ENCODE results near the gene PTPN2. TPM values are rescaled to one million over a fixed set of nuclear protein-coding genes. Genes with fewer than 3 reads are reported as not detected.
A peak's percentile ranks its signal among the peaks of the same experiment; 100 is the strongest.

Gene PTPN2
- total and polyA plus RNA-seq, 2 donors (not counting 1 experiment from before 2014, with no cell fraction given), result 41.2 to 75.5 TPM

DNA sequence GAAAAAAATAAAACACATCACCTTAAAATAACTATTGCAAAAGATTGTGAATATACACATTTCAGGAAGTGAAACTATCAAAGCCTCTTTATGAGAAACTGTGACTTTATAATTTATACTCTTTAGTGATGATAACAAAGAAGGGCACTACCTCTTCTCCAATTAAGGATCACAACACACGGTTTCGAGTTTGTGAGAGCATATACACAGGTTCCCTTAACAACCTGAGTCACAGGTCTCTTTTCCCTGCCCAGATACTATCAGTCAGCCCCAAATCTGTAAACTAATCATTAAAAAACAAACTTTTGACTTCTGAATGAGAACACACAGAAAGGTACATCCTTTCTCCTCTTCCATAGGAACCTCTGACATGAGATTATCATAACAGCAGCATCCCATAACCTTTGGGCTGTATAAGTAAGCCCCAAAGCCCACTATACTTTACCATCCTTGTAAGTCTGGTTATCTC lies 44.9 kb downstream of the PTPN2 start:
- H2AFZ ChIP-seq (ENCODE audit: insufficient read depth, low read depth, low read length, poor library complexity, severe bottlenecking), result no peak overlapping the region
- 0% methylated on average over 2 of the region's 2 CpGs for WGBS (ENCODE audit: insufficient coverage)
- H3K27me3 Mint-ChIP-seq, result no peaks in the 10 kb centered on the region
- TF ChIP-seq EZH2 (IDR thresholded peaks at IDR 0.05; ENCODE audit: borderline replicate concordance, insufficient read depth, low read depth, low read length, poor library complexity, severe bottlenecking), result no peak
- TF ChIP-seq, protein P1, sequence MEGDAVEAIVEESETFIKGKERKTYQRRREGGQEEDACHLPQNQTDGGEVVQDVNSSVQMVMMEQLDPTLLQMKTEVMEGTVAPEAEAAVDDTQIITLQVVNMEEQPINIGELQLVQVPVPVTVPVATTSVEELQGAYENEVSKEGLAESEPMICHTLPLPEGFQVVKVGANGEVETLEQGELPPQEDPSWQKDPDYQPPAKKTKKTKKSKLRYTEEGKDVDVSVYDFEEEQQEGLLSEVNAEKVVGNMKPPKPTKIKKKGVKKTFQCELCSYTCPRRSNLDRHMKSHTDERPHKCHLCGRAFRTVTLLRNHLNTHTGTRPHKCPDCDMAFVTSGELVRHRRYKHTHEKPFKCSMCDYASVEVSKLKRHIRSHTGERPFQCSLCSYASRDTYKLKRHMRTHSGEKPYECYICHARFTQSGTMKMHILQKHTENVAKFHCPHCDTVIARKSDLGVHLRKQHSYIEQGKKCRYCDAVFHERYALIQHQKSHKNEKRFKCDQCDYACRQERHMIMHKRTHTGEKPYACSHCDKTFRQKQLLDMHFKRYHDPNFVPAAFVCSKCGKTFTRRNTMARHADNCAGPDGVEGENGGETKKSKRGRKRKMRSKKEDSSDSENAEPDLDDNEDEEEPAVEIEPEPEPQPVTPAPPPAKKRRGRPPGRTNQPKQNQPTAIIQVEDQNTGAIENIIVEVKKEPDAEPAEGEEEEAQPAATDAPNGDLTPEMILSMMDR (IDR thresholded peaks at IDR 0.05), result no peak
- H3K9me3 ChIP-seq (ENCODE audit: control extremely low read depth in 1 of 3, control insufficient read depth in 2 of 3, insufficient read depth in 1 of 3, low read length in 2 of 3), result no peaks in the 10 kb centered on the region
- peaks cover 30 to 36% of the 10 kb centered on the region in 2 donors for H3K4me1 ChIP-seq (ENCODE audit: control insufficient read depth in 2 of 2, insufficient read depth in 2 of 2, low read length in 2 of 2)
- DNase-seq, result peak; percentile 75
- peaks cover 0 to 3% of the 10 kb centered on the region in 2 experiments for H3K36me3 ChIP-seq (replicated peaks in 1 of 2; ENCODE audit: control extremely low read depth in 1 of 2, control insufficient read depth in 1 of 2, extremely low read depth in 1 of 2, insufficient read depth in 2 of 2, low read length in 1 of 2)
- H3K9me3 Mint-ChIP-seq (ENCODE audit: insufficient read depth), result no peaks in the 10 kb centered on the region
- H3K27ac ChIP-seq (ENCODE audit: low read length in 2 of 2), result peak overlapping the region; percentile 83 to 84
- peak overlapping the region; percentile 6 to 45 (median 32) for H3K4me3 ChIP-seq (ENCODE audit: control extremely low read depth in 1 of 5, extremely low read depth in 1 of 5, insufficient read depth in 1 of 5, low read depth in 2 of 5, low read length in 4 of 5)
- peak overlapping the region; percentile 70 for H3K4me3 Mint-ChIP-seq
- peaks cover 45% of the 10 kb centered on the region for H3K4me1 Mint-ChIP-seq
- POLR2A ChIA-PET, result no interaction called here
- CTCF ChIA-PET, result interaction anchor here (0.9 to 1.0 kb wide), 2 partner anchors 28 to 40 kb away, joined by 3 to 4 read pairs; no protein-coding TSS in a partner anchor
- H4K20me1 ChIP-seq (ENCODE audit: control insufficient read depth, insufficient read depth, low read length, poor library complexity, severe bottlenecking), result peaks cover 13% of the 10 kb centered on the region
- intact Hi-C loops (cut with micrococcal nuclease), result loop anchor here (1.0 to 10.0 kb wide), 8 partner anchors 44 to 988 kb away; partner anchors contain the start of genes AFG3L2, CEP192, CEP76 and CHMP1B
- H3K27ac Mint-ChIP-seq, result peak overlapping the region; percentile 83
- peaks cover 79% of the 10 kb centered on the region for H3K79me2 ChIP-seq (ENCODE audit: control insufficient read depth, insufficient read depth, low read length)
- ATAC-seq (ENCODE audit: low read depth), result peak; percentile 83
- H3K4me2 ChIP-seq (replicated peaks; ENCODE audit: low read depth, low read length, poor library complexity, severe bottlenecking), result peak overlapping the region; percentile 73
- no peaks in the 10 kb centered on the region for H3K27me3 ChIP-seq (replicated peaks in 1 of 4; ENCODE audit: control extremely low read depth in 1 of 4, control insufficient read depth in 3 of 4, insufficient read depth in 4 of 4, low read length in 3 of 4)
- H3K9ac ChIP-seq (ENCODE audit: low read length), result peak overlapping the region; percentile 40

DNA sequence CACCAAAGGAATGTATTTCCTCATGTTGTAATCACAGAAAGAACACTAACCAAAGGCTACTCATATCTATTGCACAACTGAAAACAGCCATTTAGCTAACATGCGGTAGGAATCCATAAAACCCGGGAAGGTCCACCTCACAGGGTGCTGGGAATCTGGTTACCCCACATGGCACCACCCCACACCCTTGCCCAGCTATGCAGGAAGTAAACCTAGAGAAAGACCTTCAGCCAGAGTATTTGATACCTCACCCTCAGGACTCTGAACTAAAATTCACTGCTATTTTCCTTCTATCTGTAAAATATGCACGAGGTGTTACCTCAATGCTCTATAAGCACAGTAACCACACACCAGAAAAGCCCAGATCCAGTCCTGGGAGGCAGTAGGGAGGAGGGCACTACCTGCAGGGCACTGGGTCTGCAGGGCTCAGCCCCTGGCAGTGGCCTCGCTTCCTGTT lies 45.8 kb downstream of the PTPN2 start:
- H3K4me1 Mint-ChIP-seq, result peaks cover 39% of the 10 kb centered on the region
- Histone ChIP-seq H3K4me2 (replicated peaks; ENCODE audit: low read depth, low read length, poor library complexity, severe bottlenecking) (peak overlapping the region; percentile 73), H3K9me3 (ENCODE audit: control extremely low read depth in 1 of 3, control insufficient read depth in 2 of 3, insufficient read depth in 1 of 3, low read length in 2 of 3) (no peaks in the 10 kb centered on the region), H3K36me3 (replicated peaks in 1 of 2; ENCODE audit: control extremely low read depth in 1 of 2, control insufficient read depth in 1 of 2, extremely low read depth in 1 of 2, insufficient read depth in 2 of 2, low read length in 1 of 2) (peaks cover 0 to 9% of the 10 kb centered on the region in 2 experiments), H3K4me1 (ENCODE audit: control insufficient read depth in 2 of 2, insufficient read depth in 2 of 2, low read length in 2 of 2) (peaks cover 30 to 36% of the 10 kb centered on the region in 2 donors), H3K27me3 (replicated peaks in 1 of 4; ENCODE audit: control extremely low read depth in 1 of 4, control insufficient read depth in 3 of 4, insufficient read depth in 4 of 4, low read length in 3 of 4) (no peaks in the 10 kb centered on the region), H3K79me2 (ENCODE audit: control insufficient read depth, insufficient read depth, low read length) (peaks cover 78% of the 10 kb centered on the region), H3K4me3 (ENCODE audit: control extremely low read depth in 1 of 5, extremely low read depth in 1 of 5, insufficient read depth in 1 of 5, low read depth in 2 of 5, low read length in 4 of 5) (peak overlapping the region in 2 of 5 experiments; percentile 15 to 38), H3K27ac (ENCODE audit: low read length in 2 of 2) (peak overlapping the region; percentile 51 to 76), H2AFZ (ENCODE audit: insufficient read depth, low read depth, low read length, poor library complexity, severe bottlenecking) (no peak overlapping the region), H4K20me1 (ENCODE audit: control insufficient read depth, insufficient read depth, low read length, poor library complexity, severe bottlenecking) (peaks cover 13% of the 10 kb centered on the region), H3K9ac (ENCODE audit: low read length) (peak overlapping the region; percentile 11)
- no peak for ATAC-seq (ENCODE audit: low read depth)
- peak overlapping the region; percentile 65 for H3K4me3 Mint-ChIP-seq
- CTCF ChIA-PET, result no interaction called here
- no peaks in the 10 kb centered on the region for H3K9me3 Mint-ChIP-seq (ENCODE audit: insufficient read depth)
- TF ChIP-seq, protein P1 (IDR thresholded peaks at IDR 0.05), result no peak
- TF ChIP-seq EZH2 (IDR thresholded peaks at IDR 0.05; ENCODE audit: borderline replicate concordance, insufficient read depth, low read depth, low read length, poor library complexity, severe bottlenecking), result no peak
- H3K27me3 Mint-ChIP-seq, result no peaks in the 10 kb centered on the region
- WGBS (ENCODE audit: insufficient coverage), result 43% methylated on average over 2 of the region's 4 CpGs
- POLR2A ChIA-PET, result no interaction called here
- peak; percentile 31 for DNase-seq
- H3K27ac Mint-ChIP-seq, result peak overlapping the region; percentile 74
- intact Hi-C loops (cut with micrococcal nuclease), result loop anchor here (2.0 to 10.0 kb wide), 5 partner anchors 113 to 987 kb away; partner anchors contain the start of genes CEP192, CEP76, CHMP1B and PRELID3A

Data from B cell (primary cell).